ENCODE results near the gene KIAA1217.

KIAA1217 gene

GRCh38 chr10:24184455-24184854 is 24.5 kb upstream of the KIAA1217 start:
- Histone ChIP-seq H3K27me3 (ENCODE audit: insufficient read depth, low read length) (no peaks in the 10 kb centered on the region), H3K79me2 (ENCODE audit: control insufficient read depth, insufficient read depth, low read length, unreplicated experiment) (no peaks in the 10 kb centered on the region), H3K4me1 (ENCODE audit: control insufficient read depth, insufficient read depth, low read length, unreplicated experiment) (no peaks in the 10 kb centered on the region), H3K4me3 (ENCODE audit: low read depth, low read length) (no peak overlapping the region), H3K27ac (ENCODE audit: low read depth, low read length) (no peak overlapping the region), H2AFZ (ENCODE audit: low read length, unreplicated experiment) (no peak overlapping the region), H3K36me3 (ENCODE audit: insufficient read depth, low read length) (no peaks in the 10 kb centered on the region)

GRCh38 chr10:24193330-24193729 is 15.6 kb upstream of the KIAA1217 start:
- H3K27ac ChIP-seq (ENCODE audit: low read depth, low read length) = no peak overlapping the region

GRCh38 chr10:24197263-24197662 is 11.7 kb upstream of the KIAA1217 start:
- Histone ChIP-seq H3K27ac (ENCODE audit: low read depth, low read length) (no peak overlapping the region), H3K36me3 (ENCODE audit: insufficient read depth, low read length) (no peaks in the 10 kb centered on the region), H3K27me3 (ENCODE audit: insufficient read depth, low read length) (no peaks in the 10 kb centered on the region), H3K79me2 (ENCODE audit: control insufficient read depth, insufficient read depth, low read length, unreplicated experiment) (no peaks in the 10 kb centered on the region), H3K4me3 (ENCODE audit: low read depth, low read length) (no peak overlapping the region), H2AFZ (ENCODE audit: low read length, unreplicated experiment) (no peak overlapping the region), H3K4me1 (ENCODE audit: control insufficient read depth, insufficient read depth, low read length, unreplicated experiment) (no peaks in the 10 kb centered on the region)

More at GRCh38 chr10:24193330-24193729, 15.6 kb upstream of the KIAA1217 start:
- Histone ChIP-seq H3K4me3 (ENCODE audit: low read depth, low read length) (no peak overlapping the region), H3K36me3 (ENCODE audit: insufficient read depth, low read length) (no peaks in the 10 kb centered on the region), H3K27me3 (ENCODE audit: insufficient read depth, low read length) (no peaks in the 10 kb centered on the region), H3K79me2 (ENCODE audit: control insufficient read depth, insufficient read depth, low read length, unreplicated experiment) (no peaks in the 10 kb centered on the region), H3K4me1 (ENCODE audit: control insufficient read depth, insufficient read depth, low read length, unreplicated experiment) (no peaks in the 10 kb centered on the region), H2AFZ (ENCODE audit: low read length, unreplicated experiment) (no peak overlapping the region)

- H3K4me1 ChIP-seq (ENCODE audit: control insufficient read depth, insufficient read depth, low read length, unreplicated experiment) = no peaks in the 10 kb centered on the region
- H3K27me3 ChIP-seq (ENCODE audit: insufficient read depth, low read length) = no peaks in the 10 kb centered on the region
- H3K4me3 ChIP-seq (ENCODE audit: low read depth, low read length) = no peak overlapping the region
- no peaks in the 10 kb centered on the region for H3K79me2 ChIP-seq (ENCODE audit: control insufficient read depth, insufficient read depth, low read length, unreplicated experiment)
- H2AFZ ChIP-seq (ENCODE audit: low read length, unreplicated experiment) = no peak overlapping the region
- no peaks in the 10 kb centered on the region for H3K36me3 ChIP-seq (ENCODE audit: insufficient read depth, low read length)
- no peak overlapping the region for H3K27ac ChIP-seq (ENCODE audit: low read depth, low read length)
Observed at GRCh38 chr10:24201503-24202180, 7.3 kb upstream of the KIAA1217 start.

DNA sequence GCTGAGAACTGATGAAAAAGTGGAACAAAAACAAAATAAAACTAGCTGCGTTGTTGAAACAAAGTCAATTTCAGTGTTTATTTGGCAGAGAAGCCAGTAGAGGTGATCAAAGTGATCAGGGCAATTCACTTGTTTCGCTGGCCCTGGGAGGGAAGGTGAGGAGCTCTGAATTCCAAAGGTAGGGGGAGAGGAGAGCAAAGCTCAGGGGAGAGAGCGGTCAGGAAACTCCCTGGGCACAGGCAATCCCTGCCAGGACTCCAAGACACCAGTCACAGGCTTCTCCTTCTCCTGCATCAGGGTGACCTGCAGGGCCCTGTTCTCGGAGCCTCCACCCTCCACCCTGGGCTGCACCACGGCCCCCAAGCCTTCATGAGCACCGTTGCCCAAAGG is 6.8 kb upstream of the KIAA1217 start:
- Histone ChIP-seq H3K4me3 (ENCODE audit: low read depth, low read length) (no peak overlapping the region), H2AFZ (ENCODE audit: low read length, unreplicated experiment) (no peak overlapping the region)

DNA sequence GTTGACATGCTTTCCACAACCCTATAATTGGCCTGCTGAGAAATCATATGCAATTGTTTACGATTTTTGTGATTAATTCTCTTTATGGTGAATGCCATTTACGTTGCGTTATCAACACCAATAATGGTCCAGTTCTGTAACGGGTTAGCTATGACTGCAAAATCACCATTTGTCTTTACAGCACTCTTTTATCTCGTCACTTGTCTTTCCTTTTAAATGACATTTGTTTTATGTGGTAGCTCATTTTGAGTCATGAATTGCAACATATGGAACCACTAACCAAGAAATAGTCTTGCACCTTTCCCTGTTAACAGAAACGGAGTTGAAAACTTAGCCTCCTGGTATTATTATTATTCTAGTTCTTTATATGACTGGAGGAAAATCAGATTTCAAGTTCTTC is 3.1 kb upstream of the KIAA1217 start:
- Histone ChIP-seq H3K4me1 (ENCODE audit: control insufficient read depth, insufficient read depth, low read length, unreplicated experiment) (no peaks in the 10 kb centered on the region), H2AFZ (ENCODE audit: low read length, unreplicated experiment) (no peak overlapping the region), H3K27me3 (ENCODE audit: insufficient read depth, low read length) (no peaks in the 10 kb centered on the region), H3K36me3 (ENCODE audit: insufficient read depth, low read length) (no peaks in the 10 kb centered on the region), H3K79me2 (ENCODE audit: control insufficient read depth, insufficient read depth, low read length, unreplicated experiment) (no peaks in the 10 kb centered on the region), H3K27ac (ENCODE audit: low read depth, low read length) (no peak overlapping the region), H3K4me3 (ENCODE audit: low read depth, low read length) (no peak overlapping the region)

More for the DNA sequence above, 6.8 kb upstream of the KIAA1217 start:
- H3K4me1 ChIP-seq (ENCODE audit: control insufficient read depth, insufficient read depth, low read length, unreplicated experiment) = no peaks in the 10 kb centered on the region
- no peaks in the 10 kb centered on the region for H3K36me3 ChIP-seq (ENCODE audit: insufficient read depth, low read length)
- no peak overlapping the region for H3K27ac ChIP-seq (ENCODE audit: low read depth, low read length)
- H3K79me2 ChIP-seq (ENCODE audit: control insufficient read depth, insufficient read depth, low read length, unreplicated experiment) = no peaks in the 10 kb centered on the region
- H3K27me3 ChIP-seq (ENCODE audit: insufficient read depth, low read length) = no peaks in the 10 kb centered on the region

DNA sequence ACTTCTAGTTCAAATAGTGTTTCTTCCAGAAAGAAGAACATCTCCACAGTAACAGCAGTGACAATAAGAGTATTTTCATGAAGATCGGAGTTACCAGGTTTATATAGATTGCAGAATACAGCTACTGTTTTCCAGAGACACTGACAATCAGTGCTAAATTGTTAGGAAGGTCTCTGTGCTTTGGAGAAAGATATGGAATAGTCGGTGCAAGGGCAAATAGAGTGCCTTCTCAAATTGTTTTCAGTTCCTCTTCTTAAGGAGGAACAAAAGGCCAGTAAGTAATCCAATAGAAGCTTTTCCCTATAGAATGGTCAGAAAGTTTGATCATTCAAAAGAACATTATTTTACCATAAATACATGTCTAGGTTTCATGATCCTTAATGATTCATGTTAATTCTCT is 2.6 kb upstream of the KIAA1217 start:
- Histone ChIP-seq H3K27ac (ENCODE audit: low read depth, low read length) (no peak overlapping the region), H3K4me3 (ENCODE audit: low read depth, low read length) (no peak overlapping the region), H2AFZ (ENCODE audit: low read length, unreplicated experiment) (no peak overlapping the region), H3K4me1 (ENCODE audit: control insufficient read depth, insufficient read depth, low read length, unreplicated experiment) (no peaks in the 10 kb centered on the region), H3K27me3 (ENCODE audit: insufficient read depth, low read length) (no peaks in the 10 kb centered on the region), H3K79me2 (ENCODE audit: control insufficient read depth, insufficient read depth, low read length, unreplicated experiment) (no peaks in the 10 kb centered on the region), H3K36me3 (ENCODE audit: insufficient read depth, low read length) (no peaks in the 10 kb centered on the region)

DNA sequence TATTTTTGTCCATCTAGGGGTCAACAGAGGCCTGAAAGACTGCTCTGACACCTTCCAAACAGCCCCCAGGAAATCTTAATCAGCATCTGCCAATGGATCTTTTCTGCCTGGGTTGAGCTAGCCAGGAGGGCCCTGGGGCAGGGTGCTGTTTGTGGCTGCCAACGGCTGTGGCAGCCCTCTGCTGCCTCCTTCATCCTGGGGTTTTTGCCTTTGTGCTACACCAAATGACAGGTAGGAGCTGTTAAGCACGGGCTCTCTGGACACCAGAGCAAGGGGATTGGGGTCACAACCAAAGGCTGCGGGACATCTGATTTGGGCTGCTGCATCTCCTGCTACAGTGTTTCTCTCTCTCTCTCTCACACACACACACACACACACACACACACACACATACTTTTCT is 2.0 kb upstream of the KIAA1217 start:
- Histone ChIP-seq H3K36me3 (ENCODE audit: insufficient read depth, low read length) (no peaks in the 10 kb centered on the region), H3K79me2 (ENCODE audit: control insufficient read depth, insufficient read depth, low read length, unreplicated experiment) (no peaks in the 10 kb centered on the region), H2AFZ (ENCODE audit: low read length, unreplicated experiment) (no peak overlapping the region), H3K4me3 (ENCODE audit: low read depth, low read length) (no peak overlapping the region), H3K4me1 (ENCODE audit: control insufficient read depth, insufficient read depth, low read length, unreplicated experiment) (no peaks in the 10 kb centered on the region), H3K27me3 (ENCODE audit: insufficient read depth, low read length) (no peaks in the 10 kb centered on the region), H3K27ac (ENCODE audit: low read depth, low read length) (no peak overlapping the region)

DNA sequence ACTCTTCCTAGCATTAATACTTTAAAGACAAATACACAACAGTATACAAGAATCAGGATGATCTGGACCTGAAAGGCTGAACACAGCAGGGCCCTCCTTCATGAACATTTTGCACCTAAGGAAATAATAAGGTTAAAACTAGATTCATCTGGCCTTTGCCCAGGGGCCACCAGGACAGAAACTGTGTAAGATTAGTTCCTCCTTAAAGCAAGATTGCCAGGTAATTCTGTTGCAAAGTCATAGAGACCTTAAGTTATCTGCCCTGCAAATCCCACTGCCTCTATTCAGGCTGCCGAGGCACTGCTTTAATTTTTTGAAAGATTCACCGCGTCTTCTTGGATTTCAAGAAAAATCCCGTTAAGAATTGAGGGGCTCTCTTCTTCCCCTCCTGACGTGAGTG is 1.6 kb upstream of the KIAA1217 start:
- no peaks in the 10 kb centered on the region; the same call in 1 of the 2 replicates for H3K27me3 ChIP-seq (ENCODE audit: insufficient read depth, low read length)
- H3K36me3 ChIP-seq (ENCODE audit: insufficient read depth, low read length) = no peaks in the 10 kb centered on the region
- H3K27ac ChIP-seq (ENCODE audit: low read depth, low read length) = no peak overlapping the region
- H3K79me2 ChIP-seq (ENCODE audit: control insufficient read depth, insufficient read depth, low read length, unreplicated experiment) = no peaks in the 10 kb centered on the region
- H3K4me3 ChIP-seq (ENCODE audit: low read depth, low read length) = no peak overlapping the region
- no peak overlapping the region for H2AFZ ChIP-seq (ENCODE audit: low read length, unreplicated experiment)
- no peaks in the 10 kb centered on the region for H3K4me1 ChIP-seq (ENCODE audit: control insufficient read depth, insufficient read depth, low read length, unreplicated experiment)

DNA sequence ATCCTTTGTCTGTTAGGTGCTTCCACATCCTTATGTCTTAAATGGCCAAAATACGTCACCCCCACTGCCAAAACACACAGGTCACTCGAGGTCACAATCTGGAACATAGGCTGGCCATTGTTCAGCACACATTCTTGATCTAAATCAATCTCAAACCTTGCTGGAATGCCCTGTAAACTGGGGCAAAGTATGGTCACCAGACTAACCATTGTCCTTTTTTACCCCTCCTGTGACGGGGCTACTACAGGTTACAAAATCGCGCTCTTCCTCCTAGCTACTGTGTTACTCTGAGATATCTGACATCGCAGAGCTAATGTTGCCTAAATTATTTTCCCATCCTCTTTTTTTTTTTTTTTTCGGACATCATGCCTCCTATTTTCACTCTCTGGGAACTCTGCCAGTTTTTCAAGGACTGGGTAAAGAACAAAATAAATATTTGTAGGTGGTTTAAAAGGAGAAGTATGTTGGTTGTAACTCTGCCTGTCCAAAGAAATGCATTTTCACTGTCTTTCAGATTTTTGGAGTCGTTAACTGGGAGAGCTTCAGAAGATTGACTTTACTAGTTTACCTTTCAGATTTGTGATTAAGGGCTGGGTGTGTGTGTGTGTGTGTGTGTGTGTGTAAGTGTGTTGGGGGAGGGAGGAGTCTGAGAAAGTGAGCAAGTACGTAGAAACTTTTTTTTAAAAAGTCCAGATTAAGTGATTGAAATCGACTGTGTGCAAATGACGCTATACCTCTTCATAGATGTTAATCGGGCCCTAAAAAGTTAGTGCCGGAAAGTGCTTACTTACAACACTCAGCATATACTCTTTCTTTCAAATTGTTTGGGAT is 942 bp upstream of the KIAA1217 start:
- H2AFZ ChIP-seq (ENCODE audit: low read length, unreplicated experiment) = no peak overlapping the region
- no peaks in the 10 kb centered on the region for H3K79me2 ChIP-seq (ENCODE audit: control insufficient read depth, insufficient read depth, low read length, unreplicated experiment)
- H3K4me3 ChIP-seq (ENCODE audit: low read depth, low read length) = peak overlapping the region; percentile 78; the same call in 1 of the 2 replicates
- H3K27me3 ChIP-seq (ENCODE audit: insufficient read depth, low read length) = no peaks in the 10 kb centered on the region; the same call in 1 of the 2 replicates
- no peaks in the 10 kb centered on the region for H3K4me1 ChIP-seq (ENCODE audit: control insufficient read depth, insufficient read depth, low read length, unreplicated experiment)
- H3K36me3 ChIP-seq (ENCODE audit: insufficient read depth, low read length) = no peaks in the 10 kb centered on the region
- no peak overlapping the region for H3K27ac ChIP-seq (ENCODE audit: low read depth, low read length)

GRCh38 chr10:24209432-24209771 is 464 bp downstream of the KIAA1217 start:
- Histone ChIP-seq H3K4me3 (ENCODE audit: low read depth, low read length) (peak overlapping the region; percentile 78), H3K36me3 (ENCODE audit: insufficient read depth, low read length) (no peaks in the 10 kb centered on the region), H3K4me1 (ENCODE audit: control insufficient read depth, insufficient read depth, low read length, unreplicated experiment) (no peaks in the 10 kb centered on the region), H2AFZ (ENCODE audit: low read length, unreplicated experiment) (no peak overlapping the region), H3K27me3 (ENCODE audit: insufficient read depth, low read length) (no peaks in the 10 kb centered on the region; the same call in 1 of the 2 replicates), H3K27ac (ENCODE audit: low read depth, low read length) (no peak overlapping the region), H3K79me2 (ENCODE audit: control insufficient read depth, insufficient read depth, low read length, unreplicated experiment) (no peaks in the 10 kb centered on the region)
